HG03342 (cell line): Measurements from ENCODE around the gene SLC27A5.
"Not testable (repeated sequence)": the region's sequence is repeated elsewhere in the genome, so short reads cannot be mapped to it uniquely, and the experiment has no call there.

Experiments used
- ATAC-seq: cut with Tn5 transposase; IDR thresholded peaks from one replicate; pipeline ENCODE4 v1.9.1; 2021; ENCODE audit warnings: mild to moderate bottlenecking, moderate library complexity; ENCODE audit not compliant: unreplicated experiment

The SLC27A5 gene

DNA sequence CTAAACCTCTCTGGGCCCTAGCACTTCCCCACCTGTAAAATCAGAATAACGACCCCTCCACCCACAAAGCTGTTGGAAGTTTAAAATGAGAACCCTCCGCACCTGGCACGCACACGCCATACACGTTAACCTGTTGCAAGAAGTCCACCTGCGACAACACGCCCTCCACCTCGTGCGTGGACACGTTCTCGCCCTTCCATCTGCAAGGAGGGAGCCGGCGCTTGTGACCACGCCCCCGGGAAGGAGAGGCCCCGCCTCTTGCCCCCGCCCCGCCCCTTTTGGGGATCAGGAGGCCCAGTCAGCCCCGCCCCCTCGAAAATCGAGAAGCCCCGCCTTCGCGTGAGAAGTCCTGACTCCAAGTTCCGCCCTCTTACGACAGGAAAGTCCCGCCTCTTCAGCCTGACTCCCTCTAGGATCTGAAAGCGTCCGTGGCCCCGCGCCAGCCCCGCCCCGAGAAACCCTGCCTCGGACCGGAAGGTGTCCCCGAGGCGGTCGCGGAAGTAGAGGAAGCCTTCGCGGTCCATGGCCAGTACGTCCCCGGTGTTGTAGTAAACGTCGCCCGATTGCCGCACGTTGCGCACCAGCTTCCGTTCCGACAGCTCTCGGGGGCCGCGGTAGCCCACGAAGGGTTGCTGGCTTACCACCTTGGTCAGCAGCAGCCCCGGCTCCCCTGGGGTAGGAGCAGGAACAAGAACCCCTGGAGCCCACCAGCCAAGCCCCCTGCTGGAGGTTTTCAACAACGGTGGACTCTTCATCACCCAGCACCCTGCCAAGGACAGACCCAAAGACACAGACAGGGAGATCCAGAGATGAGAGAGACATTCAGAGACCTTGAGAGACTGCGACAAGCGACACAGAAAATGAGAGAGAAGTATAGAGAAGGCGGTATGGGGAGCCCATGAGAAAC is 12.5 kb downstream of the SLC27A5 start:
- peak; percentile 92 for ATAC-seq

DNA sequence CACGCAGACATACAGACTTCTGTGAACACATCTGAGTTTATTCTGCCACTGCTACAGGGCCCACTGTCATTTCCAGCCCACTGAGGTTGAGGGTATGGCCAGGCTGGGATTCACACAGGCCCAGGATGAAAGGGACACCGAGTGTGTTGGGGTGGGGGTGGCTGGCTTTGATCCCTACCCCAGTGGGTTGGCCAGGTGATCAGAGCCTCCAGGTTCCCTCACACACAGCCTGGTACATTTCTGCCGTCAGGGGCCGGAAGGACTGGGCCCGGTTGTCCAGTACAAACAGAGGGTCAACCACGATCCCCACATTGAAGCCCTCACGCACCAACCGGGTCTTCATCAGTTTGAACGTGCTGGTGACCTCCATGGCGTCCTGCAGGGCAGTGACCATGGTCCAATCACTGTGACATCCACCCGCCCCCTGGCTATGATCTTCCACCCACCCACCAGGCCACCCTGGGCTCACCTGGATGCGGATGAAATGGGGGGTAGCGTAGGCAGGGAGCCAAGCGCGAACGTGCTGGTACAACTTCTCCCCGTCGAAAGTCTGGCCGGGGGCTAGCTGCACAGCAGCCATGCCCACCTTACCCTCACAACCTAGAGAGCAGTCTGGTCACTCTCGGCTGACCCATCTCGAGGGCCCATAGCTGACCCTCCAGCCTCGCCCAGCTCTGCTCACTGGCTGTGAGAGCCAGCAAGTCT is 13.3 kb downstream of the SLC27A5 start:
- no peak for ATAC-seq

DNA sequence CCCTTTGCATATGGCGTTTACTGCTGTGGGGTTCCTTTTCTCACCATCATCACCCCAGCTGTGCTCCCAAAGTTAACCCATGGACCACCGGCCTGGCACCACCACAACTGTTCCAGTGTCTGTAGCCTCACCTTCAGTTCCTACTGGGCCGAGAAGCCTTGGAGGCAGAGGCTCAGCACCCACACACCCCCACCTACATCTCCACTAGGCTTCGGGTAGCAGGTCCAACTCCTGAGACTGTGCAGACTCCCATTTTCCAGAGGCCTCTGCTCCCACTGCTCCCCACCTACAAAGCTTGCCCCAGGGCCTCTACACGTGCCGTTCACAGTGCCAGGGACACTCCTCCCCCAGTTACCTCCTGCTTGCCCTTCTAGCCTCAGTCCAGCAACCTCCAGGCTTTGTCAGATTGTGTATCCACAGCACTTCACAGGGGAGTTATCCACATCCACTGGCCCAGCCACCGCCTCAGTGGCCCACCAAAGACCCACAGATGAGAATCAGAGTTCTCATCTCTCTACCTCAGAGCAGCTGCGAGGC is 14.1 kb downstream of the SLC27A5 start:
- no peak for ATAC-seq

DNA sequence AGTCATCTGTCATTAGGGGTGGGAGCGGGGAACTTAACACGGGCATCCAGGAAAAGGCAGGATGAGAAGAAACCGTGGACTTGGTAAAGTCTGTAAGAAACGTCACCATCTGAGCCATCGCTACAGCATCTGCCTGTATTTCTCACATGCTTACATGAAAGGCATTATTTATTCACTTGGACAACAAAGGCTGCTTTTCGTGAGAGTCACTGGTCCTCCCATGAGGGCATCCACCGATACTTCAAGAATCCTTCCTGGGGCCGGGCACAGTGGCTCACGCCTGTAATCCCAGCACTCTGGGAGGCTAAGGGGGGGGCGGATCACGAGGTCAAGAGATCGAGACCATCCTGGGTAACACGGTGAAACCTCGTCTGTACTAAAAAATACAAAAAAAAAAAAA is 19.5 kb downstream of the SLC27A5 start:
- ATAC-seq = no peak

DNA sequence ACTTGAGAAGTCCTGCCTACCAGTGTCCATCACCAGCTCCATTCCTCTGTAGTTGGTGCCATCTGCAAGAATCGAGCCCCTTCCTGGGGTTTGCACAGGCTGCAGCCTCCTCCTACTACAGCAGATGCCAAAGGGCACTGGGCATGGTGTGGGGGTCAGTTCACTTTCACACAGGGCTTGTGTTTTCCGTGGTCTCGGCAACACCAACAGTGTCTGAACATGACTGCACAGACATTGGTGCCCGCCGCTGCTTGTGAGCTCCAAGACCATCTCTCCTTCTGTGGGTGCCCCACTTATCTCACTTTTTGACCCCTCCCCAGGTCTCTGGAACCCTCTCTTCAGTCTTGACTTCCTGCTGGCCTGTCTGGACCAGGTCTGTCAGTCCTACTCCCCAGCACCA is 20.4 kb downstream of the SLC27A5 start:
- ATAC-seq = no peak

DNA sequence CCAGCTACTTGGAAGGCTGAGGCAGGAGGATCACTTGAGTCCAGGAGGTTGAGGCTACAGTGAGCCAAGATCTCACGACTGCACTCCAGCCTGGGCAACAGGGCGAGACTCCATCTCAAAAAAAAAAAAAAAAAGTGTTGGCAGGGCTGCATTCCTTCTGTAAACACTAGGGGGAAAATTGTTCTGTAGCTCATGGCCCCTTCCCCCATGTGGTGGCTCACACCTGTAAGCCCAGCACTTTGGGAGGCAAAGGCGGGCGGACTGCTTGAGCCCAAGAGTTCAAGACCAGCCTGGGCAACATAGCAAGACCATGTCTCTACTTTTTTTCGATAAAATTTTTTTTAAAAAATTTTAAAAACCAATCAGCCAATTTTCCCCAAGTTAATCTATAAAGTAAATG is 27.4 kb downstream of the SLC27A5 start:
- not testable (repeated sequence) for ATAC-seq

DNA sequence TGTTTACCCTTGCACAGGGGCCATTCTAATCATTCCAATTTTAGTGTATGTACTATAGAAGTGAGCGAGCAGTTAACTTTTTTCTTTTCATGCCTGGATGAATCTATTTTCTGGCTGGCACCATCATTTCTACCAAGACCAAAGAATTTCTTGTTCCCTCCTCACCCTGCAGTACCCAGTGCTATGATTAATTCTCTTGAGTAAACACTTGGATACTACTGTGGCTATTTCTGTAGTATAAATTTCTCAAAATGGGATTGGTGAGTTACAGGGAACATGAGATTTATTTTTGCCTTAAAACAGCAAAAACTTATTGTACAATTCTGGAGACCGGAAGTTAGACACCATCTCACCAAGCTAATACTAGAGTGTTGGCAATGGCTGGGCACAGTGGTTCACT is 28.0 kb downstream of the SLC27A5 start:
- ATAC-seq = no peak

DNA sequence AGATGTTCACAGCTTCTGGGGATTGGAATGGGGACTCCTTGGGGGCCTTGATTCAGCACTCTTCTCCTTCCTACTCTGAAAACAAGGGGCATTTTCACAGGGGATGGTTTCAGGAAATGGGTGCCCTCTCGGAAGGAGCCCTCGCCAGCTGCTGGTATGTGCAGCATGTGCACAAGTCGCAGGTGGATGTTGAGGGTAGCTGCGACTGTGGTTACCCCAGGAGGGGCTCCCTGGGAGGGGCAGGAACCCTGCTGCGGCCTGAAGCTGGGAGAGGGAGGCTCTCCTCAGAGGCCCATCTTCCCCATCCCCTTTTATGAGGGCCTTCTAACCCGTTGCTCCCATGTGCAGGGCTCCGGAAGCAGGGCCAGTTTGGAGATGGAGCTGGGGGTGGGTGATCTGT is 29.4 kb downstream of the SLC27A5 start:
- ATAC-seq = no peak

DNA sequence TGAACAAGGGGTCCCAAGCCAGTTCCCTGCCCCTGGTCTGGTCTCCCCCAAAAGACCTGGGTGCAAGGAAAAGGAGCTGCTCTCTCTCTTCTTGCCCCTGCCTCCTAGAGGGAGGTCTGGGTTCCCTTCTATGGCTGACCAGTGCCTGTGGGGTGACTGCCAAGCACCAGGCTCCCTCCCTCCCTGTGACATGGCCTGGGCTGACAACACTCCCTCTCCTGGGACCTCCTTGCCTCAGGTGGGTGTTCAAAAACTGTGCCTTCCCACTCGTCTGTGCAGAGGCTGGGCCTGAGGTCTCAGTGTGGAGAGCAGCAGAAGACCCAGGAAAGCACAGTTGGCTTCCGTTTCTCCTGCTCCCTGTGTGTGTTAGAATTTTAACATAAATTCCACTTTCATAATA is 31.0 kb downstream of the SLC27A5 start:
- no peak for ATAC-seq

DNA sequence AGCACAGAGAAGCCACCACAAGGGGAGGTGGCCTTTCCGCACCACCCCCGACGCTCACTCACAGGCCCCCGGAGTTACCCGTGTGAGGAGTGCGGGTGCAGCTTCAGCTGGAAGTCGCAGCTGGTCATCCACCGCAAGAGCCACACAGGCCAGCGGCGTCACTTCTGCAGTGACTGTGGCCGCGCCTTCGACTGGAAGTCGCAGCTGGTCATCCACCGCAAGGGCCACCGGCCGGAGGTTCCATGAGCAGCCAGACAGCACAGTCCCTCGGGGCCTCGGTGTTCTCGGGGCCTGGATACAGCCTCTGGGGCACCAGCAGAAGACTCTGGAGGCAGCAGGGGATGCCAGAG is 31.3 kb downstream of the SLC27A5 start:
- ATAC-seq = no peak

DNA sequence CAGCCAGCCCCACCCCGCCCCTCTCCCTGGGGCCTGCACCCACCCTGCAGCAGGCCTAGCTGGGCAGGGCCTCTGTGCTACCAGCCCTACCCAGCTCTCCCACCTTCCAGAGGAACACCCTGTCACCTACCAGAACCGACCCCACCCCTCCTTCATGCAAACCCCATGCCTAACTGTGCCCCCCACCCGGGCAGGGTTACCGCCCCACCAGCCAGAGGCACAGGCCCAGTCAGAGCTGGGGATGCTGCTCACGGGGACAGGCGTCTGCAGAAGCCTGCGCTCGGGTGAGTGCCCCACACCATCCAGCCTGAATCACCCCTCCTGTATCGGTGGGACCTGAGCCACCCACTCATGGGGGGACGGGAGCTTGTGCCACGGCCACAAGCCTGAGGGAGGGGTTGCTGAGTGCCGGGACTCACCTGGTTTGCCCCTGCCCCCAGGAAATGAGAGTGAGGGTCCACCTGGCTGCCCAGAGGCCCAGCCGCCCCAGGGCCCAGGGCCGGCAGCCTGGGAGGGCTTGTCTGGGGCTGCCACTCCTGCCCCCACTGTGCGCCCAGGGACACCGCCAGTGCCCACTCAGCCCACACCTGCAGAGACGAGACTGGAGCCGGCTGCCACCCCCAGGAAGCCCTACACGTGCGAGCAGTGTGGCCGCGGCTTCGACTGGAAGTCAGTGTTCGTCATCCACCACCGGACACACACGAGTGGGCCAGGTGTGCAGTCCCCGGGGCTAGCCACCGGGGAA is 31.9 kb downstream of the SLC27A5 start:
- no peak for ATAC-seq

DNA sequence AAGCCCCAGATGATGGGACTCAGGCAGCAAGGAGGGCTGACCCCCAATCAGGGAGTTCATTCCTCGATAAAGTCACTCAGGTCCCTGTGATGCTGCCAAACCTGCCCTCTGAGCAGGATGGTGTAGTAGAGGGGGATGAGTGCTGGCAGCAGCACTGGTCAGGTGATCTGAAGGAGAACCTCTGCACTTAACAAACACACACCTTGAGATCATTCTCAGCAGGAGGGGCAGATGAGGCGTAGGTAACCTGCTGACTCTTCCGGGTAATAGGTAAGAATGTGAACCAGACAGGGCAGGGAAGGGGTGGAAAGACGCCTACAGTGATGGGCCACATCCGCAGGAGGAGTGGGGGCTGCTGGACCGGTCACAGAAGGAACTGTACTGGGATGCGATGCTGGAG is 32.5 kb downstream of the SLC27A5 start:
- ATAC-seq = no peak

DNA sequence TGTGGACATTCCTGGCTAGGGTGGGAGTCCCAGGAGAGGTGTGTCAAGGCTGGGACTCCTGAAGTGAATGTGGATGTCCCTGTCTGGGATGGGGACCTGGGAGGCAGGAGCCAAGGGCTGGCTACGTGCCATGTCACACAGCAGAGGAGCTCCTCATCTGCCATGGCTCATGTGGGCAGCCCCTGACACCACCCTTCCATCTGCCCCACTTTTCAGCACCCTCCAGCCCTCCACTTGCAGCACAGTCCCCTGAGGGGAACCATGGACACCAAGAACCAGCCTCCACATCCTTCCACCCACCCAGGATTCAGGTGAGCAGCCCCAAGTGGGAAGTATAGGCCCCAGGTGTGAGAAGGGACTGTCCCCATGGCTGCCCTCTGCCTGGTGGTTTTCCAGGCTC is 33.9 kb downstream of the SLC27A5 start:
- ATAC-seq = no peak

DNA sequence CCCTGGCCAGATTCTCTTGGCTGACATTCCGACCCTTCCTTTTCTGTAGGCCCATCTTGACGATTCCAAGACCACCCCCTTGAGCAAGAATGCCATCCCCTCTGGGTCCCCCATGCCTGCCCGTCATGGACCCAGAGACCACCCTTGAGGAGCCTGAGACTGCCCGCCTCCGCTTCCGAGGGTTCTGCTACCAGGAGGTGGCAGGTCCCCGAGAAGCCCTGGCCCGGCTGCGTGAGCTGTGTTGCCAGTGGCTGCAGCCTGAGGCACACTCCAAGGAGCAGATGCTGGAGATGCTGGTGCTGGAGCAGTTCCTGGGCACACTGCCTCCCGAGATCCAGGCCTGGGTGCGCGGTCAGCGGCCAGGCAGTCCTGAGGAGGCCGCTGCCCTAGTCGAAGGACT is 34.7 kb downstream of the SLC27A5 start:
- no peak for ATAC-seq

DNA sequence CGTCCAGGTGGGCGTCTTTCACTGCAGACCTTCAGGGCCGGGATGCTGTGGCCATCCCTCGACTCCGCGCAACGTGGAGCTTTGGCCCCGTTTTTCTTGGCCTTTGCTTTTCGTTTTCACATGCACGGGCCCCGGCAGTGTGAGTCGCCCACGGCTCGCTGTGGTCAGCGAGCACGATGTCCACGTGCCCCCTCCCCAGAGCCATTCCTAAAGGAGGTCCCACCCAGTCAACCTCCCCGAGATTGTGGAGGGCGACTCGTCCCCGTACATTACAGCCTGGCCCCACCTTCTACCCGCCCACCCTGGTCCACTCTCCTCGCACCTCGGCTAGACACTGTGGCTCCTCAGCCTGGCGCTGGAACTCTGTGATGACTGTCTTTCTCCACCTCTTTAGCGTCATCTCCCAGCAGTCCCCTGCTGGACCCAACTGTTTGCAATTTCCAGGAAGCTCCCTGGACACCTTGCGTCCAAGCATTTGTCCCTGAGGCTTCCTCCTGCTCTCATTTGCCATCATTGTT is 35.2 kb downstream of the SLC27A5 start:
- ATAC-seq = no peak

DNA sequence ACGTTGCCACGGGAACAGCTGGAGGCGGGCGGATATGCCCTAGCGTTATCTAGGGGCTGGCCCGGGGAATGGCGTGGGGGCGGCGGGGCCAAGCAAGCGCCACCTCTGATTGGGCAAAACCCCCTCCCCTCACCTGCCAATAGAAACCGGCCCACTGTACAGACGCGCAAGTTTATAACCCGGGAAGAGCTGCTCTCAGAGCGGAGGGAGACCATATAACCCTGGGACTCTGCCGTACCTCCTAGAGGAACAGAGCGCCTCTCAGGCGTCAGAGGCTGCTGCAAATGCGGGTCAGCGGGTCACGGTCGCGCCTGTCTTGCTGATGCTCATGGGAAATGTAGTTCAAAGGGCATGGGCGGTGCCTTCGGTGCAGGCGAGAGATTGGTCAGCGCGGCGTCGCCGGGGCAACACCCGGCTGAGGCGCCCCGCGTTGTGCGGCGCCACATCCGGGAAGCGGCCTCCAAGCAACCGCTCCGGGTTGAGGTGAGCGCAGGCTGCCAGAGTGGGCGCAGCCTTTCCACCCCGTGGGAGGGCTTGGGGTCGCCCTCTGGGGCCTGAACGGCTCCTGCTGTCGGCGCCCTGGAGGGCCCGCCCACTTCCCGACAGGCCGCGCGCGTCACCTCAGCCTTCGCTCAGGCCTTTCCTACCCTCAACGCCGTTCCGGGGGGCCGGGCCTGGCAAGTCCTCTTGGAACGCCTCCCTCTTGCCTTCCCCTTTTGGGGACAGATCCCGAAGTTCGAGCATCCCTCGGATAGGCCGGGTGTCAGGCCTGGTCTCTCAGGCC is 35.9 kb downstream of the SLC27A5 start, which contains the start of gene ZNF446:
TSS of gene ZNF446 (plus strand) at position 639 of the 784 bp plus-strand sequence. CDS start 867 bp downstream, outside the sequence.
- ATAC-seq = peak; percentile 79

DNA sequence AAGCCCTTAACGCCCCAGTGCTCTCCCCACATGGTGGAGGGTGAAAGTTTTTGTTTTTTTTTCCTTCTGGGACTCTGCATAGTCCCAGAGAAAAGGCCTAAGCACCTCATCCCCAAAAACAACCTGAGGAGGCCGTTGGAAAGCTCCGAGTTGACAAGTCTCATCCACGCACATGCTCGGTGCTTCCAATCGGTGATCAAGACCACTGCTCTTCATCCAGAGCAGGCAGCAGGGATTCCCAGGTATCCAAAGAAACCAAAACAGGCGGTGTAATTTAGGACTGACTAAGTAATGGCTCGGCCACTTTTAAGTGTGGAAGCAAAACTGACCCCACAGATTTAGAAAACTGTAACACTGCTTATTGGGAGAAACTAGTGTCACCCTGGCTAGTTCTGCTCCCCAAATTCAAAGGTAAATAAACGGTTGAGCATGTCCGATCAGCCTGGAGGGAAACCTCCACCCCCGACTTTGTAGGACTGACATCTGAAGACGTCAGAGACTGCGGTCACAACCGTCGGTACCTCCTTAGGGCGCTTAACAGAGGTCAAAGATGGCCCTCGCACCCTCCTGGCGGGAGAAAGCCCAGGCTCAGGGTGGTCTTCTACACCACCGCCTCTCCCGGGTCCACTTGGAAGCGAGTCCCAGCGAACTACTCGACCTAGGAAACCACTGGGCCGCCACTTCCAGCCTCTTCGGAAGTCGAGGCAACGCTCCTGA is 36.6 kb downstream of the SLC27A5 start:
- peak; percentile 17 for ATAC-seq

DNA sequence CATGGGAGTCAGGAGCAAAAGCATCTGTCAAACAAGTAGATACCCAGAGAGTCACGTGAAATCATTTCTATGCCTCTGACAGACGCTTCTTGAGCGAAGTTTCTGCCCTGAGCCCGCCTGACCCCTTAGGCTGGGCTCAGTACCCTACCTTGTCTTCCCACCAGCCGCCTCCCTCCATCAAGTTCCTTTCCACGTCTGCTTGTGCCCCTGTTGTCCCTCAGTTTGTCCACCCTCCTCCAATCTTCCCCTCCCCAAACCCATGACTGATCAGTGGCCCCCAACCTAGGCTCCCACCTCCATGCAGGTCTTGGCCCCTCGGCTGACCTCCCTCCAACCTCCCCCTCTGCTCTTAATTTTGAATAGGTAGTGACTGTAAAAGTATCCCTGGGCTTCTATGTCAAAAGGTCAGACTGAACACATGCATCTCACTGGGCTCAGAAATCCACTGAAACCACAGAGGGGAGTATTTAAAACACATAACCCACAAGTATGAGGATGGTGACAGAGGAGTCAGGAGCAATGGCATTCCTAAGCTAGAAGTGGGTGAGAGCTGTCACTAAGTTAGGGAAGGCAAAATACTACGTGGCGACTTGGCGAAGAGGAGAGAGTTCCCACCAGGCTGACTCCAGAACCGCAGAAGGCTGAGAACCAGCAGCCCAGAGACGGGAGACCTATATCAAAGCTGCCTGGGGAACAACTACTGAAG is 37.3 kb downstream of the SLC27A5 start:
- no peak for ATAC-seq

DNA sequence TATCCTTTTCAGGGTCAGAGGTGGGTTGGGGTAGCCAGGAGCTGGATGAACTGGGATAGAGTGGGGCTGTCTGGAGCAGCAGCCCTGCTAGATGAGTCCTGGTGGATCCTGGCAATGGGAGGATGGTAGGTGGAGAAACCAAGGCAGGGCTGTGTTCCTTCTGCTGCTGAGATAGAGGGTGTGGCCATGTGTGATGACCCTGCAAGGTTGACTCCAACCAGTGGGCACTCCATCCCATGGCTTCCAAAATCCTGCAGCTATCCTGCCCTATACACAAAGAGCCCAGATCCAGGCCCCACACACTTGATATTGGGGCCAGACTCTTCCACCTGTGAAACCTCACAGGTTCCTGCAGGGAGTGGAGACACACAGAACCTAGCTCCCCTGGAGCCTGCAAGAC is 38.0 kb downstream of the SLC27A5 start:
- no peak for ATAC-seq
